ENCODE data around the gene SRSF11. TPM values are rescaled to one million over a fixed set of nuclear protein-coding genes. Genes with fewer than 3 reads are reported as not detected.
A peak's percentile ranks its signal among the peaks of the same experiment; 100 is the strongest.
"Not testable (repeated sequence)": the region's sequence is repeated elsewhere in the genome, so short reads cannot be mapped to it uniquely, and the experiment has no call there.

SRSF11 gene
- total RNA-seq, 1 donor: 258 TPM

- H3K4me1 ChIP-seq (ENCODE audit: insufficient read depth, low read length): peaks cover 42% of the 10 kb centered on the region
- not testable (repeated sequence) for H3K9me3 ChIP-seq (ENCODE audit: low read depth, low read length); H3K4me3 ChIP-seq (ENCODE audit: low read length); H3K27me3 ChIP-seq (ENCODE audit: insufficient read depth, low read length)
Observed at GRCh38 chr1:70206833-70207232, 14.3 kb upstream of the SRSF11 start.

- no peaks in the 10 kb centered on the region for H3K9me3 ChIP-seq (ENCODE audit: low read depth, low read length)
- no peak overlapping the region for H3K4me3 ChIP-seq (ENCODE audit: low read length)
- no peaks in the 10 kb centered on the region for H3K27me3 ChIP-seq (ENCODE audit: insufficient read depth, low read length)
- H3K4me1 ChIP-seq (ENCODE audit: insufficient read depth, low read length): peaks cover 42% of the 10 kb centered on the region
Observed at GRCh38 chr1:70207492-70207891, 13.7 kb upstream of the SRSF11 start.

GRCh38 chr1:70208292-70208691, 12.9 kb upstream of the SRSF11 start:
- H3K4me1 ChIP-seq (ENCODE audit: insufficient read depth, low read length): peaks cover 38% of the 10 kb centered on the region
- H3K27me3 ChIP-seq (ENCODE audit: insufficient read depth, low read length): no peaks in the 10 kb centered on the region
- H3K4me3 ChIP-seq (ENCODE audit: low read length): no peak overlapping the region
- H3K9me3 ChIP-seq (ENCODE audit: low read depth, low read length): no peaks in the 10 kb centered on the region

- Histone ChIP-seq H3K9me3 (ENCODE audit: low read depth, low read length) (no peaks in the 10 kb centered on the region), H3K27me3 (ENCODE audit: insufficient read depth, low read length) (no peaks in the 10 kb centered on the region), H3K4me1 (ENCODE audit: insufficient read depth, low read length) (peaks cover 30% of the 10 kb centered on the region), H3K4me3 (ENCODE audit: low read length) (no peak overlapping the region)
Observed at GRCh38 chr1:70210820-70211219, 10.4 kb upstream of the SRSF11 start.

GRCh38 chr1:70211541-70211940, 9.6 kb upstream of the SRSF11 start:
- H3K4me1 ChIP-seq (ENCODE audit: insufficient read depth, low read length): peaks cover 26% of the 10 kb centered on the region
- no peak overlapping the region for H3K4me3 ChIP-seq (ENCODE audit: low read length)
- H3K27me3 ChIP-seq (ENCODE audit: insufficient read depth, low read length): no peaks in the 10 kb centered on the region
- H3K9me3 ChIP-seq (ENCODE audit: low read depth, low read length): no peaks in the 10 kb centered on the region

GRCh38 chr1:70220015-70220414, 1.2 kb upstream of the SRSF11 start:
- Histone ChIP-seq H3K4me3 (ENCODE audit: low read length) (no peak overlapping the region), H3K9me3 (ENCODE audit: low read depth, low read length) (no peaks in the 10 kb centered on the region), H3K27me3 (ENCODE audit: insufficient read depth, low read length) (no peaks in the 10 kb centered on the region), H3K4me1 (ENCODE audit: insufficient read depth, low read length) (peaks cover 17% of the 10 kb centered on the region)

GRCh38 chr1:70220517-70221237, 503 bp upstream of the SRSF11 start:
- Histone ChIP-seq H3K27me3 (ENCODE audit: insufficient read depth, low read length) (no peaks in the 10 kb centered on the region), H3K4me3 (ENCODE audit: low read length) (peak overlapping the region; percentile 73), H3K9me3 (ENCODE audit: low read depth, low read length) (no peaks in the 10 kb centered on the region), H3K4me1 (ENCODE audit: insufficient read depth, low read length) (peaks cover 17% of the 10 kb centered on the region)

- peaks cover 17% of the 10 kb centered on the region for H3K4me1 ChIP-seq (ENCODE audit: insufficient read depth, low read length)
- H3K4me3 ChIP-seq (ENCODE audit: low read length): no peak overlapping the region
- H3K9me3 ChIP-seq (ENCODE audit: low read depth, low read length): no peaks in the 10 kb centered on the region
- no peaks in the 10 kb centered on the region for H3K27me3 ChIP-seq (ENCODE audit: insufficient read depth, low read length)
Observed at GRCh38 chr1:70222716-70223235, 1.6 kb downstream of the SRSF11 start.

- Histone ChIP-seq H3K4me1 (ENCODE audit: insufficient read depth, low read length) (peaks cover 15% of the 10 kb centered on the region), H3K9me3 (ENCODE audit: low read depth, low read length) (no peaks in the 10 kb centered on the region), H3K27me3 (ENCODE audit: insufficient read depth, low read length) (no peaks in the 10 kb centered on the region), H3K4me3 (ENCODE audit: low read length) (no peak overlapping the region)
Observed at GRCh38 chr1:70224954-70225353, 3.8 kb downstream of the SRSF11 start.

GRCh38 chr1:70227439-70227838, 6.3 kb downstream of the SRSF11 start:
- Histone ChIP-seq H3K9me3 (ENCODE audit: low read depth, low read length) (no peaks in the 10 kb centered on the region), H3K27me3 (ENCODE audit: insufficient read depth, low read length) (no peaks in the 10 kb centered on the region), H3K4me1 (ENCODE audit: insufficient read depth, low read length) (no peaks in the 10 kb centered on the region), H3K4me3 (ENCODE audit: low read length) (no peak overlapping the region)

GRCh38 chr1:70228670-70229069, 7.5 kb downstream of the SRSF11 start:
- H3K4me1 ChIP-seq (ENCODE audit: insufficient read depth, low read length): no peaks in the 10 kb centered on the region
- no peak overlapping the region for H3K4me3 ChIP-seq (ENCODE audit: low read length)
- H3K9me3 ChIP-seq (ENCODE audit: low read depth, low read length): no peaks in the 10 kb centered on the region
- no peaks in the 10 kb centered on the region for H3K27me3 ChIP-seq (ENCODE audit: insufficient read depth, low read length)

- Histone ChIP-seq H3K27me3 (ENCODE audit: insufficient read depth, low read length) (no peaks in the 10 kb centered on the region), H3K4me3 (ENCODE audit: low read length) (no peak overlapping the region), H3K9me3 (ENCODE audit: low read depth, low read length) (no peaks in the 10 kb centered on the region), H3K4me1 (ENCODE audit: insufficient read depth, low read length) (no peaks in the 10 kb centered on the region)
Observed at GRCh38 chr1:70231475-70231874, 10.3 kb downstream of the SRSF11 start.

GRCh38 chr1:70234733-70235132, 13.6 kb downstream of the SRSF11 start:
- no peak overlapping the region for H3K4me3 ChIP-seq (ENCODE audit: low read length)
- H3K4me1 ChIP-seq (ENCODE audit: insufficient read depth, low read length): no peaks in the 10 kb centered on the region
- H3K27me3 ChIP-seq (ENCODE audit: insufficient read depth, low read length): no peaks in the 10 kb centered on the region
- no peaks in the 10 kb centered on the region for H3K9me3 ChIP-seq (ENCODE audit: low read depth, low read length)

- Histone ChIP-seq H3K27me3 (ENCODE audit: insufficient read depth, low read length) (no peaks in the 10 kb centered on the region), H3K4me3 (ENCODE audit: low read length) (no peak overlapping the region), H3K9me3 (ENCODE audit: low read depth, low read length) (no peaks in the 10 kb centered on the region), H3K4me1 (ENCODE audit: insufficient read depth, low read length) (no peaks in the 10 kb centered on the region)
Observed at GRCh38 chr1:70239940-70240339, 18.8 kb downstream of the SRSF11 start.

- no peaks in the 10 kb centered on the region for H3K27me3 ChIP-seq (ENCODE audit: insufficient read depth, low read length)
- H3K4me3 ChIP-seq (ENCODE audit: low read length): no peak overlapping the region
- H3K4me1 ChIP-seq (ENCODE audit: insufficient read depth, low read length): no peaks in the 10 kb centered on the region
- H3K9me3 ChIP-seq (ENCODE audit: low read depth, low read length): no peaks in the 10 kb centered on the region
Observed at GRCh38 chr1:70247122-70247521, 25.9 kb downstream of the SRSF11 start.

GRCh38 chr1:70247768-70248167, 26.6 kb downstream of the SRSF11 start:
- no peaks in the 10 kb centered on the region for H3K9me3 ChIP-seq (ENCODE audit: low read depth, low read length)
- no peak overlapping the region for H3K4me3 ChIP-seq (ENCODE audit: low read length)
- H3K4me1 ChIP-seq (ENCODE audit: insufficient read depth, low read length): no peaks in the 10 kb centered on the region
- H3K27me3 ChIP-seq (ENCODE audit: insufficient read depth, low read length): no peaks in the 10 kb centered on the region

Measured in mononuclear cell (primary cell).